H1 (cell line): ENCODE data around the gene PTPRO. TPM values are rescaled to one million over a fixed set of nuclear protein-coding genes. Genes with fewer than 3 reads are reported as not detected.

Source experiments
- CTCF ChIA-PET: fragments of 300-600 bp; sonication (Branson Sonifier 250); formaldehyde crosslinking; loops from one replicate; lab custom pipeline; 2021; ENCODE audit not compliant: partially characterized antibody; lab: Charles Lee
- POLR2A ChIA-PET: fragments of 300-600 bp; sonication (Branson Sonifier 250); formaldehyde crosslinking; loops from one replicate; lab custom pipeline; 2021; ENCODE audit warnings: inconsistent platforms; ENCODE audit not compliant: partially characterized antibody; lab: Charles Lee
- DNase-seq, 2 experiments: peaks; one replicate each; pipeline versions ENCODE4 v3.0.0 to v3.0.0-alpha.2; 2010 to 2022; ENCODE audit warnings: low spot score in 2 of 2, low read depth in 1 of 2, mixed read lengths in 1 of 2
- FAIRE-seq: peaks from 2 replicates; lab custom pipeline; 2011; peaks lifted over from hg19 to GRCh38; lab: Jason Lieb, UNC
- H2AFZ ChIP-seq: 2 replicates; pipeline ENCODE4 v1.8.1; 2012; ENCODE audit warnings: low read length, inconsistent platforms
- H2AK5ac ChIP-seq: 2 replicates; pipeline ENCODE4 v1.6.1; 2013; ENCODE audit warnings: low read depth, low read length
- H2BK120ac ChIP-seq: replicated peaks from 2 replicates; pipeline ENCODE3; 2013; ENCODE audit warnings: low read depth, low read length, inconsistent platforms
- H2BK12ac ChIP-seq: 2 replicates; pipeline ENCODE4 v1.6.1; 2013; ENCODE audit warnings: low read depth, low read length
- H2BK15ac ChIP-seq: 2 replicates; pipeline ENCODE4 v1.6.1; 2013; ENCODE audit warnings: low read length
- H2BK20ac ChIP-seq: 2 replicates; pipeline ENCODE4 v1.6.1; 2013; ENCODE audit warnings: low read length
- H2BK5ac ChIP-seq: 2 replicates; pipeline ENCODE4 v1.6.1; 2013; ENCODE audit warnings: low read depth, low read length
- H3K14ac ChIP-seq: 2 replicates; pipeline ENCODE4 v1.6.1; 2013; ENCODE audit warnings: inconsistent platforms; ENCODE audit not compliant: insufficient read length
- H3K18ac ChIP-seq: 2 replicates; pipeline ENCODE4 v1.6.1; 2013; ENCODE audit warnings: low read length; ENCODE audit errors: extremely low read depth
- H3K23ac ChIP-seq: 2 replicates; pipeline ENCODE4 v1.6.1; 2013; ENCODE audit warnings: inconsistent platforms; ENCODE audit not compliant: insufficient read length
- H3K23me2 ChIP-seq: 2 replicates; pipeline ENCODE4 v1.6.1; 2013; ENCODE audit warnings: low read depth, low read length
- H3K27ac ChIP-seq: 2 replicates; pipeline ENCODE4 v1.6.1; 2011; ENCODE audit warnings: low read depth, low read length, inconsistent platforms
- H3K27me3 ChIP-seq, 4 experiments: replicated peaks in 1 of 4; 1 replicate in 1 of 4; 2 replicates in 3 of 4; pipeline versions ENCODE4 v1.6.1 to v1.8.1; 2011 to 2013; ENCODE audit warnings: low read length in 3 of 4, mild to moderate bottlenecking in 3 of 4, inconsistent platforms in 2 of 4, mixed read lengths in 2 of 4, moderate library complexity in 1 of 4; ENCODE audit not compliant: control insufficient read depth in 3 of 4, insufficient read depth in 3 of 4; ENCODE audit errors: extremely low read depth in 1 of 4
- H3K36me3 ChIP-seq, 4 experiments: 2 replicates each; pipeline versions ENCODE4 v1.6.1 to v1.8.1; 2011 to 2013; ENCODE audit warnings: mild to moderate bottlenecking in 4 of 4, low read length in 3 of 4, moderate library complexity in 2 of 4, control low read depth in 1 of 4, inconsistent platforms in 1 of 4; ENCODE audit not compliant: insufficient read depth in 4 of 4, control insufficient read depth in 2 of 4
- H3K4ac ChIP-seq: replicated peaks from 2 replicates; pipeline ENCODE3; 2013; ENCODE audit warnings: low read length, low read depth, mixed read lengths, inconsistent platforms; ENCODE audit not compliant: insufficient read length
- H3K4me1 ChIP-seq, 4 experiments: replicated peaks in 1 of 4; 1 replicate in 1 of 4; 2 replicates in 3 of 4; pipeline versions ENCODE4 v1.6.1 to v1.8.1; 2011 to 2013; ENCODE audit warnings: low read length in 3 of 4, inconsistent platforms in 2 of 4, mixed read lengths in 1 of 4; ENCODE audit not compliant: insufficient read depth in 4 of 4, control insufficient read depth in 3 of 4
- H3K4me2 ChIP-seq, 2 experiments: 2 replicates each; pipeline versions ENCODE4 v1.6.1 to v1.8.1; 2011 to 2013; ENCODE audit warnings: low read depth in 2 of 2, low read length in 2 of 2, control low read depth in 1 of 2, inconsistent platforms in 1 of 2, mild to moderate bottlenecking in 1 of 2; ENCODE audit not compliant: insufficient read depth in 1 of 2
- H3K4me3 ChIP-seq, 4 experiments: fragments of 200-600, 300-600 bp in 1 of 4; sonication (generic), shearing (Covaris generic), sonication (Bioruptor Twin) in 1 of 4; 2 replicates each; pipeline versions ENCODE4 v1.5.1 to v1.8.1; 2011 to 2016; ENCODE audit warnings: low read length in 4 of 4, low read depth in 3 of 4, control low read depth in 2 of 4, inconsistent platforms in 2 of 4, mild to moderate bottlenecking in 2 of 4, mixed read lengths in 1 of 4, moderate library complexity in 1 of 4; ENCODE audit not compliant: insufficient read depth in 2 of 4; ENCODE audit errors: extremely low read depth in 1 of 4
- H3K56ac ChIP-seq: replicated peaks from 2 replicates; pipeline ENCODE3; 2013; ENCODE audit warnings: low read depth, mild to moderate bottlenecking, mixed read lengths, low read length, inconsistent platforms; ENCODE audit not compliant: insufficient read length
- H3K79me1 ChIP-seq: 2 replicates; pipeline ENCODE4 v1.6.1; 2013; ENCODE audit warnings: low read depth, low read length, control low read depth
- H3K79me2 ChIP-seq, 2 experiments: 2 replicates each; pipeline versions ENCODE4 v1.6.1 to v1.8.1; 2012 to 2013; ENCODE audit warnings: low read length in 2 of 2, mild to moderate bottlenecking in 2 of 2, inconsistent platforms in 1 of 2; ENCODE audit not compliant: insufficient read depth in 2 of 2, control insufficient read depth in 1 of 2
- H3K9ac ChIP-seq, 4 experiments: replicated peaks in 1 of 4; 1 replicate in 1 of 4; 2 replicates in 3 of 4; pipeline versions ENCODE4 v1.6.1 to v1.8.1; 2011 to 2013; ENCODE audit warnings: low read depth in 3 of 4, low read length in 3 of 4, control low read depth in 2 of 4, mild to moderate bottlenecking in 2 of 4, moderate library complexity in 2 of 4, inconsistent platforms in 1 of 4; ENCODE audit errors: extremely low read depth in 1 of 4
- H3K9me3 ChIP-seq, 2 experiments: 2 replicates each; pipeline versions ENCODE4 v1.6.1 to v1.8.1; 2012 to 2013; ENCODE audit warnings: mild to moderate bottlenecking in 2 of 2, moderate library complexity in 2 of 2, control low read depth in 1 of 2, inconsistent platforms in 1 of 2, low read depth in 1 of 2, low read length in 1 of 2, mixed read lengths in 1 of 2; ENCODE audit not compliant: insufficient read depth in 2 of 2
- H4K20me1 ChIP-seq, 2 experiments: replicated peaks in 1 of 2; 2 replicates each; pipeline versions ENCODE3 to v1.8.1; 2011 to 2013; ENCODE audit warnings: inconsistent platforms in 2 of 2, low read length in 2 of 2, mild to moderate bottlenecking in 1 of 2; ENCODE audit not compliant: insufficient read depth in 2 of 2, control insufficient read depth in 1 of 2
- H4K5ac ChIP-seq: 2 replicates; pipeline ENCODE4 v1.6.1; 2013; ENCODE audit warnings: low read length, low read depth, mixed read lengths, inconsistent platforms; ENCODE audit not compliant: insufficient read length
- H4K8ac ChIP-seq: 2 replicates; pipeline ENCODE4 v1.8.0; 2013; ENCODE audit warnings: mild to moderate bottlenecking, moderate library complexity, low read length, inconsistent platforms; ENCODE audit not compliant: insufficient read depth; ENCODE audit errors: extremely low read depth
- H4K91ac ChIP-seq: replicated peaks from 2 replicates; pipeline ENCODE3; 2013; ENCODE audit warnings: low read length, mixed read lengths, inconsistent platforms; ENCODE audit not compliant: insufficient read length
- EP300 ChIP-seq, 2 experiments: IDR thresholded peaks; 1 replicate in 1 of 2; 2 replicates in 1 of 2; pipeline ENCODE4 v1.6.1; 2011 to 2012; ENCODE audit warnings: low read depth in 2 of 2, low read length in 2 of 2, mild to moderate bottlenecking in 2 of 2, borderline replicate concordance in 1 of 2, inconsistent platforms in 1 of 2, moderate library complexity in 1 of 2
- HDAC6 ChIP-seq: IDR thresholded peaks from one replicate; pipeline ENCODE4 v1.7.1; 2012; ENCODE audit warnings: low read depth, mild to moderate bottlenecking, inconsistent platforms, low read length, moderate library complexity
- KDM5A ChIP-seq: fragments of 200-600 bp; IDR thresholded peaks from 2 replicates; pipeline ENCODE4 v1.7.1; 2012; ENCODE audit warnings: mild to moderate bottlenecking, low read length, inconsistent platforms, mixed read lengths
- RBBP5 ChIP-seq: IDR thresholded peaks from 2 replicates; pipeline ENCODE4 v1.7.1; 2012; ENCODE audit warnings: low read depth, mild to moderate bottlenecking, inconsistent platforms, low read length, moderate library complexity, borderline replicate concordance
- SIX5 ChIP-seq: IDR thresholded peaks from 2 replicates; pipeline ENCODE4 v1.6.1; 2011; ENCODE audit warnings: mild to moderate bottlenecking, low read depth, low read length
- TAF1 ChIP-seq: IDR thresholded peaks from 2 replicates; pipeline ENCODE4 v1.6.1; 2011; ENCODE audit warnings: mild to moderate bottlenecking, low read depth, low read length
- TEAD4 ChIP-seq: IDR thresholded peaks from 2 replicates; pipeline ENCODE4 v1.6.1; 2012; ENCODE audit warnings: low read depth, low read length, inconsistent platforms, mixed read lengths
- WGBS, 2 experiments: shearing (Covaris generic) in 1 of 2; methylation state at CpG; one replicate each; pipeline versions ENCODE4 v1.1.6 to v1.1.7; 2013 to 2015; ENCODE audit warnings: low lambda C conversion rate in 2 of 2, mixed read lengths in 2 of 2, inconsistent platforms in 1 of 2, low coverage in 1 of 2, missing lambda C conversion rate in 1 of 2; ENCODE audit not compliant: insufficient replicate concordance in 2 of 2, insufficient coverage in 1 of 2, insufficient read length in 1 of 2; ENCODE audit errors: extremely low coverage in 1 of 2, missing lambda C conversion rate in 1 of 2; 5-methylcytosine and 5-hydroxymethylcytosine counted together
- polyA plus RNA-seq, 7 experiments: library from polyadenylated mRNA; depleted of rRNA in 3 of 7; stranded (reverse) in 5 of 7; unstranded in 2 of 7; fragments of >200 nt in 5 of 7; fragments of 200-250 nt in 2 of 7; gene quantifications; 1 replicate in 5 of 7; 2 replicates in 1 of 7; 4 replicates in 1 of 7; pipeline versions ENCODE4 v1.2.1 to v1.2.3, GENCODE V29; 2011 to 2013; ENCODE audit warnings: missing spikeins in 2 of 7, mixed read lengths in 2 of 7
- total RNA-seq: library from RNA; stranded (reverse); fragmentation: NEBNext Ultra II Directional; extraction: Animal tissue kit (Norgen Biotek cat#: 25700); gene quantifications from 2 replicates; pipeline ENCODE4 v1.2.1, GENCODE V29; 2021
- TF ChIP-seq, protein P1 (sequence below): IDR thresholded peaks from 2 replicates; pipeline ENCODE4 v1.6.1; 2011; ENCODE audit warnings: low read depth, mild to moderate bottlenecking, low read length; ENCODE audit not compliant: insufficient read depth

PTPRO gene
- total and polyA plus RNA-seq, 2 of the 8 experiments (the other 6 are each of a cell fraction or from before 2014, with no cell fraction given) = 0.73 to 1.7 TPM

DNA sequence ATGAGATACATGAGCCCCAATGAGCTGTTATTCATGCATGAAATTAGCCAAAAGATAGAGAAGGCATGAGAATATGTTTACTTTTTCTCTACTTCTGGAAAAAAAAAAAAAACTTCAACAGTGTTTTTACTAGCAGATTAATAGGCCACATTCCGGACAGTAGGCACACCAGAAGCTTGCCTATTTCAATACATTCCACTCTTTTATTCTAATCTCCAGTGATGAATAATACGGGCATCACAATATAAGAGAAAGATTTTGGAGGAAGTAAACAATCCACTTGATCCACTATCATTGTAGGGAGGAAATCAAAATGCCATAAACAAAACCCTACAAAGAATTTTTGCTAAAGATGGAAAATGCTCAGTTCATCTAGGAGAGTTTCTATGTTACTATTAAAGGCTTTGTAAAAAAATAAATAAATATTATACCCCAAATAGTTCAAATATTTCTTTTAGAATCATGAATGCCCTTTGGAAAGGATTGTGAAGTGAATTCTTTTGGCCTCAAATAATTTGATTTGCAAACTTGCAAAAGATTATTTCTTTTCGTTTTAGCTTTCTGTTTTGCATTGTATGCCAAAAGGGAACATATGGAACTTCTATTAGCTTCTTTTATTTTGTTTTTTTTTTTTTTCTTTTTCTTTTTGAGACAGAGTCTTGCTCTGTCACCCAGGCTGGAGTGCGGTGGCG is 234.2 kb downstream of the PTPRO start:
- ChIA-PET CTCF (interaction anchor here (0.6 to 1.5 kb wide), 3 partner anchors 12 to 496 kb away, joined by 3 to 6 read pairs (median 3); no protein-coding TSS in a partner anchor), POLR2A (no interaction called here)
- no peaks in the 10 kb centered on the region for H3K36me3 ChIP-seq
- H3K27me3 ChIP-seq = no peaks in the 10 kb centered on the region
- no peak overlapping the region for H2BK120ac ChIP-seq
- H4K91ac ChIP-seq = no peak overlapping the region
- H3K4me1 ChIP-seq = no peaks in the 10 kb centered on the region
- no peaks in the 10 kb centered on the region for H3K23me2 ChIP-seq
- H2AK5ac ChIP-seq = no peak overlapping the region
- H3K4me3 ChIP-seq = no peak overlapping the region
- H3K4ac ChIP-seq = no peak overlapping the region
- H3K4me2 ChIP-seq = no peak overlapping the region
- H3K79me1 ChIP-seq = no peaks in the 10 kb centered on the region
- H3K9ac ChIP-seq = no peak overlapping the region
- 86% methylated on average over 3 of the region's 5 CpGs; no CpG with 5 or more reads in 1 of the 2 experiments for WGBS, 2 experiments
- H2BK12ac ChIP-seq = no peak overlapping the region
- H2BK15ac ChIP-seq = no peak overlapping the region
- no peak overlapping the region for H3K56ac ChIP-seq
- no peak overlapping the region for H4K8ac ChIP-seq
- no peak overlapping the region for H3K23ac ChIP-seq
- no peaks in the 10 kb centered on the region for H3K9me3 ChIP-seq
- no peak overlapping the region for H4K5ac ChIP-seq
- no peaks in the 10 kb centered on the region for H4K20me1 ChIP-seq
- no peak overlapping the region for H3K18ac ChIP-seq
- no peak overlapping the region for H2AFZ ChIP-seq
- H3K27ac ChIP-seq = no peak overlapping the region
- DNase-seq = no peak
- H3K14ac ChIP-seq = no peak overlapping the region
- FAIRE-seq = no peak
- H2BK5ac ChIP-seq = no peak overlapping the region
- no peaks in the 10 kb centered on the region for H3K79me2 ChIP-seq
- no peak overlapping the region for H2BK20ac ChIP-seq
- no peak for TF ChIP-seq TEAD4
- TF ChIP-seq KDM5A = no peak
- no peak for TF ChIP-seq TAF1
- TF ChIP-seq EP300 (IDR thresholded peaks at IDR 0.05; ENCODE audit: borderline replicate concordance in 1 of 2, low read depth in 2 of 2, low read length in 2 of 2) = no peak
- no peak for TF ChIP-seq RBBP5
- TF ChIP-seq, protein P1, sequence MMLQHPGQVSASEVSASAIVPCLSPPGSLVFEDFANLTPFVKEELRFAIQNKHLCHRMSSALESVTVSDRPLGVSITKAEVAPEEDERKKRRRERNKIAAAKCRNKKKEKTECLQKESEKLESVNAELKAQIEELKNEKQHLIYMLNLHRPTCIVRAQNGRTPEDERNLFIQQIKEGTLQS = no peak
- no peak for TF ChIP-seq SIX5
- no peak for TF ChIP-seq HDAC6
